Hindlimb muscle (tissue), 1 donor: ENCODE results near the gene CES2. TPM values are rescaled to one million over a fixed set of nuclear protein-coding genes. Genes with fewer than 3 reads are reported as not detected.
"Not testable (repeated sequence)": the region's sequence is repeated elsewhere in the genome, so short reads cannot be mapped to it uniquely, and the experiment has no call there.

Experiments
- DNase-seq: peaks from one replicate; pipeline ENCODE4 v3.0.0-alpha.2; 2013
- polyA plus RNA-seq: library from polyadenylated mRNA; unstranded; fragments of 120-200 nt; gene quantifications from one replicate; pipeline ENCODE4 v1.2.1, GENCODE V29; 2013; ENCODE audit not compliant: insufficient read length

The CES2 gene
- 28.6 TPM for polyA plus RNA-seq

- no peak for DNase-seq
These were observed at the start of gene CES2 for GRCh38 chr16:66935314-66936011. TSS of gene CES2 (plus strand) at chr16:66935516. CDS start at chr16:66935636, 120 bp downstream.

DNA sequence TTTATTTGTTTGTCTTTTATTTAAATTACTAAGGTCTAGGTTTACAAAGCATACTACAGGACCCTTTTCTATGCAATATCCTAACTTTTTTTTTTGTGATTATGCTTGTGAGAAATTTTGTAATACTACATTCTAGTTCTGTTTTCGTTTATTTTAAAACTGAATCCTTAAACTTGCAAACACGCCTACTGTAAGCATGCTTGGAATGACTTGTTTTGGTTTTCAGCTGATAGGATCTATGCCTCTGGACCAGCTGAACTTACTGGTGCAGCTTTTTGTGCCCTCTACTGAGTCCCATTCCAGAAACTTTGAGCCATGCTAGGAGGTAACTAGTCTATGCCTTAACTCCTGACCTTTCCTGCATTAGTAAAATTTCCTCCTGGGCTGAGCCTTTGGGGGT, 49.0 kb upstream of the CES2 start:
- DNase-seq: no peak

DNA sequence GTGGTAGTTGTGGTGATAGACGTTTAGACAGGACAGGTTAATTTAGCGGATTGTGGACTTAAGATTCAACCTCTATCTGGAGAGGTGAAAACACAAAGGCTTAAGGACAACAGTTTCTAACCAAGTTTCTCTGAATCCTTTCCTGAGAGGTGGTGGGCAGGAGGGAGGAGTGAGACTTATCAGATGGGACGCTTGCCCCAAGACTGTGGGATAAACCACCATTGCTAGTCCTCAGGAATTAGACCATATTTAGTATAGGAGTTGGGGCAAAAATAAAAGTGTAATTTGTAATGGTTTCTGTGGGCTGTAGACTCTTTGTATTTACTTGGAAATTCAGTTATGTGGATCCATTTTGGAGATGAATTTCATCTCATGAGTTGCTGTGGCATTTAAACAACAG, 48.4 kb upstream of the CES2 start:
- no peak for DNase-seq

DNA sequence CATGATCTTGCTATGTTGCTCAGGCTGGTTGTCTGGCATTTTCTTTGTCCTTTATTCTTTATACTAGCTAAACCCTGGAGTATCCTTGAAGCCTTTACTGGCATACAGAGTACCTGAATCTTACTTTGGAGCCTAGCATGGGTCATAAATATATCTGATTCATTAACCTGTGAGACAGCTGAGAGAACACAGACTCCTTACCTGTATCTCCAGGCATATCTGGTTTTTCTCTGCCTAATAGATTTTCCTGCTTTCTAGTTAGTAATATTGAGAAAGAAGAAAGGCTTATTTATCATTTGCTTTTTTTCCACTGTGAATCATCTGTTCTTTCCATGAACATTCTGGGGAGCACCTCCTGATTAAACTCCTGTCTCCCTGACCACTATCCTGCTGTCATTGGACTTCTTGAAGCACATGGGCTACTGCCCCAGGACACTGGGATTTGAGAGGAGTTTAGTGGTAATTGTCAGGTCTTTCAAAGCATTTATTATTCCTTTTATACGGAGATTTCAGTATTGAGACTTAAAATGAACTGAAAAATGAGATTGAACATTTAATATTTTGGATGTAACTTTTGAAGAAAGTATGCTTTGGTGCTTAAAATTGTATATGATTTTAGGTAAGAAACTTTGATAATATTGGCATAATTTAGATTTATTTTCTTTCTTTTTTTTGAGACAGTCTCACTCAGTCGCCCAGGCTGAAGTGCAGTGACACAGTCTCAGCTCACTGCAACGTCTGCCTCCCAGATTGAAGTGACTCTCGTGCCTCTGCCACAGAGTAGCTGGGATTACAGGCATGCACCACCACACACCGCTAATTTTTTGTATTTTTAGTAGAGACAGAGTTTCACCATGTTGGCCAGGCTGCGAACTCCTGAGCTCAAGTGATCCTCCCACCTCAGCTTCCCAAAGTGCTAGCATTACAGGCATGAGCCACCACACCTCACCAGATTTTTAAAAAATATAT, 46.4 kb upstream of the CES2 start:
- DNase-seq: no peak

DNA sequence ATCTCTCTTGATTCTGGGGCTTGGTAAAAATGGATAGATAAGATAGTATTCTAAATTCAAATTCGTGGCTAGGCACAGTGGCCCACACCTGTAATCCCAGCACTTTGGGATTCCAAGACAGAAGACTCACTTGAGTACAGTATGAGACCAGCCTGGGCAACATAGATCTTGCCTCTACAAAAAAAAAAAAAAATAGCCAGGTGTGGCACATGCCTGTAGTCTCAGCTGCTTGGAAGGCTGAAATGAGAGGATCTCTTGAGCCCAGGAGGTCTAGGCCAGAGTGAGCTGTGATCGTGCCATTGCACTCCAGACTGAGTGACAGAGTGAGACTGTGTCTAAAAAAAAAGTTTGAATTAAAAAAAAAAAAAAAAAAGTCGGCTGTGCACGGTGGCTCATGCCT, 45.7 kb upstream of the CES2 start:
- no peak for DNase-seq

DNA sequence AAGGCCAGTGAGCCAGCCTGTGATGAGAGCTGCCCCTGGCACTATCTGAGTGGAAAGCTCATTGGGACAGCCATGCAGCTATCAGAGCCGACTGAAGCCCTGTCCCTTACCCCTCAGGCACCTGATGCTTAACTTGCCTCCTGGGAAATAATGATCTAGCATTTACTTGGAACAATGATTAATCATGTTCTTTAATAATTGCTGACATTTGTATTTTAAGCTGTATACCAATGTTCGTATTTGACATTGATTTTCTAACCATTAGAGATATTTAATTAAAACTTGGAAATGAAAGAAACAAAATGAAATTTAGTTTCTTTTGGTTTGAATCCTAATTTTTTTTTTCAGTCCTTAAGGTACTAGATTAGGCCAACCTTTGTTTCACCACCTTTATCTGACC, 44.5 kb upstream of the CES2 start:
- no peak for DNase-seq

DNA sequence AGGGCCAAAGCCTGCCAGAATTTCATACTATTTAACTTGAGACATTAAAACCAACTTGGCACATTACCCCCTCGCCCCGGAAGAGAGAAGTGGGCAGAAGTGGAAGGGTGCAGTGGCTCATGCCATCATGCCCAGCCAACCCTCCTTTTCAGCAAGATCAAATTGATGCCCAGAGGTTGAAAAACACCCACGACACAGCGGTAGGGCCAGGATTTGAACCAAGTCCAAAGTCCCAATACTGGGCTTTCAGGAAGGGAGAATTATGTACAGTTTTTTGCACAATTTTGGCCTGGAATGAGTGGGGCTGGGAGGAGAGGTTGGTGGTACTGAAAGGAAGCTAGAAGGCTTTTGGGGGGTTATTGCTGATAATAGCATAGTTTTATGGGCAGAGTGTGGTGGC, 44.0 kb upstream of the CES2 start:
- no peak for DNase-seq

DNA sequence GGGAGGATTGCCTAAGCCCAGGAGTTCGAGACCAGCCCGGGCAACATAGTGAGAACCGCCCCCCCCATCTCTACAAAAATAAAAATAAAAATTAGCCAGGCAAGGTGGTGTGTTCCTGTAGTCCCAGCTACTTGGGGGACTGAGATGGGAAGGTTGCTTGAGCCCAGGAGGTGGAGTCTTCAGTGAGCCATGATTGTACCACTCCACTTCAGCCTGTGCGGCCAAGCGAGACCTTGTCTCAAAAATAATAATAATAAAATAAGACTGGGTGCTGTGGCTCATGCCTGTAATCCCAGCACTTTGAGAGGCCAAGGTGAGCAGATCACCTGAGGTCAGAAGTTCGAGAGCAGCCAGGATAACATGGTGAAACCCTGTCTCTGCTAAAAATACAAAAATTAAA, 43.5 kb upstream of the CES2 start:
- DNase-seq: no peak

DNA sequence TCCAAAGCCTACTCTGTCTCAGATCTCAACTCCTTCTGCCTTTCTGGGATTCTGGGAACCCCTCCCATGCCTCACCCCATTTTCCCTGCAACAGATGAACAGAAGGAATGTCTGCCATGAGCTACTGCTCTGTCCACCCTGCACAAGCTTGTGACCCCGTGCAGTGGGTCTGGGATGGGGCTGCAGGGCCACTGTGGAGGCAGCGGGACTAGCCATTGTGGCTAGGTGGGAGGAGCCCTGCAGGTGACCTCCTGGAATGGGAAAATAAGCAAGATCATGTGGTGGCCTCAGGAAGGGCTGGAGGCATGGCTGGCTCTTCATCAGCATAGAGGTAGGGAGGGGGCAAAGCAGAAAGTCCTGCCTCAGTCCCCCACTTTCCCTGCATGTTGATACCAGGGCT, 41.3 kb upstream of the CES2 start:
- DNase-seq: no peak

- DNase-seq: peak; percentile 68
These were observed 40.2 kb upstream of the CES2 start for GRCh38 chr16:66894948-66895688.

DNA sequence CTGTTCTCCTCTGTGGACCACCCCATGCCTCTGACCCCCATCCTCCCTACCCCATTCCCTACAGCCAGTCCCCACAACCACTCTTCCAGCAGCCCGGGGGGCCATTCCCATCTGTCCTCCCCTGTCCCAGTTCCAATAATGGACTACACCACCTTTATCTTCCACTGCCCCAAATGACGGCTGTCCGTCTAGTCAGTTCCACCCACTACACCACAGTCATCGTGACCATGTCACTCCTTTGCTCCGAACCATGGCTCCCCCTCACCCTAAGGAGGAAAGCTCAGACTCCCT, 39.7 kb upstream of the CES2 start:
- DNase-seq: no peak

GRCh38 chr16:66895999-66896398, 39.3 kb upstream of the CES2 start:
- DNase-seq: no peak

GRCh38 chr16:66896682-66897081, 38.6 kb upstream of the CES2 start:
- DNase-seq: not testable (repeated sequence)

GRCh38 chr16:66898207-66898606, 37.1 kb upstream of the CES2 start:
- DNase-seq: no peak

DNA sequence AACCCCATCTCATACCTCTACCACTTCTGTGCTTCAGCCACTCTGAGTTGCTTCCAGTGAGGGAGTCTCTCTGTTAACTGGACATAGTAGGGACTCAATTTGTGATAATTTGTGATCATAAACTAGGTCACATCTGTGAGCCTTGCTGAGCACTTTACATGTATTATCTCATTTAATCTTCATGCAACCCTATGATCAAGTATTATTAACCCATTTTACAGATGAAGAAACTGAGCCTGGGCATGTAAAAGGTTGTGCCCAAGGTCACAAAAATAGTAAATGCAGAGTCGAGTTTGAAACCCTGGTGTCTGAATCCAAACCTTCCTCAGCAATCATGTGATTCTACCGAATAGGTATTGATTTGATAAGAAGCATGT, 36.4 kb upstream of the CES2 start:
- DNase-seq: no peak

DNA sequence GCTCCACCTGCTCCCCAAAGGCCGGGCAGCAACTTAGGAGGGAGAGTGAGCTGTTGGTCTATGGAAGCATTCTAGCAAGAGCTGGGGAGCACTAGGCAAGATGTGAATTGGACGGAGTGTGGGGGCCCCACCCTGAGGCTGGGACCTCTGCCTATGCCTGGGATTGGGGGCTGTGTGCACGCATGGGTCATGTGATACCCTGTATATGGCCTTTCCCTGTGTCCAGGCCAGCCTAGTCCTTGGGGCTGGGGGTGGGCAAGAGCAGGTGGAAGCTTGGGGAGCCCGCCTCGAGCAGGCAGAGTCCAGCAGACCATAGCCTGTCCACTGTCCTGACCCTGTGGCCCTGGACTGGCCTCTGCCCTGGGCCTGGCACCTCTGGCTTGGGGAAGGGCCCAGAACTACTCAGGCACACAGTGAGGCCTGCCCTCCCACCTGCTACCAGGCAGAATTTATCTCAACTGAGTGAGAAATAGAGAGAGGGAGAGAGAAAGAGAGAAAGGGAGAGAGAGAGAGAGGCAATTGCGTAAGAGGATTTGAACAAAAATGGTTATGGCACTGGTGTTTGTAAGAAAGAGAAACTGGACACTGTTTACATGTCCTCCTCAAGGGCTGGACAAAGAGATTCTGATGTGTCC, 35.9 kb upstream of the CES2 start:
- no peak for DNase-seq

DNA sequence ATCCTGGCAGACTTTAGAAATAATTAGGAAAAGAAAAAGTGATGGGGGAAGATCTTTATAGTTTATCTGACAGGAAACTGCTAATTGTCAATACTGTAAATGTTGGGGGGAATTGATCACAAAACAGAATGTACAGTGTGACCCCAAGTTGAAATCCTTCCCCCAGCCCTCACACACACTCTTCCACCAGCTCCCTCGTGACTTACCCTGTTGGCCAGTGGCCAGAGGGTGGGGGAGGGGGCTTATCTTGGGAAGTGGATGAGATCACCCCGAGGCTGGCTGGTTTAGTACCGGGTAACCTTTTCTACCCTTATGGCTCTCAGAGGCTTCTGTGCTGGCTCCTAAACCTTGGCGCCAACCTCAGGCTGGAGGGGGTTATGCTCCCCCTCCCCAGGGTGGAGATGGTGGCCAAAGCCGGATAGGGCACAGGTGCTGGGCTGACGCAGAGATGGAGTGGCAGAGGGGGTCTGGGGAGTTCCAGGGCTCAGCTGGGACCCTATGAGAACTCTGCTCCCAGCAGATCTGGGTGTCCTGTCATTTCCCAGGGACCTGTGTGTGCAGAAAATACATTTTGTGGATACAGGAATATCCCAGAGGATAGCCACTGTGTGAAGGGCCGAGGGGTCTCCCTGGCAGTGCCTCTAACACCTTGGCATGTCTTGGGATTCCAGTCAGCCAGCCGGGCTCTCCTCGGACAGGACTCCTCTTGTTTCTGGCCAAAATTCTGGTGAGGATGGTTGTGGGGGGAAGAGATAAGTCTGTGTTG, 35.2 kb upstream of the CES2 start:
- no peak for DNase-seq

DNA sequence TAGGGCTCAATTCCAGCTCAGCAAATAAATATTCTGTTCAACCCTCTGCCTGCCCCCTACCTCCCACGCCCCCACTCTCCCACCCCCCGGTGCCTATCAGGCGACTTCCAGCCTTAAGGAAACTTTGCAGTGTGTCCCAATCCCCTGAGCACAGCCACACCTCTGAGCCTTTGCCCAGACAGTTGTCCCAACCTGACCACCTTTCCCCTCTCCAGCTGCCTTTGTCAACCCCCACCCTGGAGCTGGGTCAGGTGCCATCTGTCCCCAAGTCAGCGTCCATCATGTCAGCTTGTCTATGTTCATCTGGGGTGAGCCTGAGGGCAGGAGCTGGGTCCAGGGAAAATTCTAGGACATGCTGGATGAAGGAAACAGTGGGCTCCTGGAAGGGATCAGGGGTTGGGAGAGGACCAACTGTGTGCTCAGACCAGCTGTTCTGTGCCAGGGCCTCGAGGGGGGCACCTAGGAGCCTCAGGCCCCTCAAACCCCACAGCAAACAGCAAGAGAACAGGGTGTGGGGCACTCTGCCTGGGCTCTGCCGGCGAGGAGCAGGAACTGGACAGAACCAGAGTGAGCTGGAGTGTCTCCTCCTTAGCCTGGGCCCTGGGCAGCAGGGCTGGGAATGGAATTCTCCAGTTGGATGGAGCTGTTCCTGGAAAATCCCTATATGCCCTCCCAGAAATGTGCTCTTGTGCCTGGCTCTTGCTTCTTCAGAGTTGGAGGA, 34.4 kb upstream of the CES2 start:
- DNase-seq: no peak

GRCh38 chr16:66901626-66902025, 33.7 kb upstream of the CES2 start:
- DNase-seq: no peak

GRCh38 chr16:66902648-66903543, 32.4 kb upstream of the CES2 start:
- DNase-seq: no peak
